ENCODE measurements around the gene ZNF184.

The ZNF184 gene

GRCh38 chr6:27415898-27416297, 57.0 kb downstream of the ZNF184 start:
- no peak for DNase-seq

GRCh38 chr6:27414996-27415395, 57.9 kb downstream of the ZNF184 start:
- no peak for DNase-seq

DNA sequence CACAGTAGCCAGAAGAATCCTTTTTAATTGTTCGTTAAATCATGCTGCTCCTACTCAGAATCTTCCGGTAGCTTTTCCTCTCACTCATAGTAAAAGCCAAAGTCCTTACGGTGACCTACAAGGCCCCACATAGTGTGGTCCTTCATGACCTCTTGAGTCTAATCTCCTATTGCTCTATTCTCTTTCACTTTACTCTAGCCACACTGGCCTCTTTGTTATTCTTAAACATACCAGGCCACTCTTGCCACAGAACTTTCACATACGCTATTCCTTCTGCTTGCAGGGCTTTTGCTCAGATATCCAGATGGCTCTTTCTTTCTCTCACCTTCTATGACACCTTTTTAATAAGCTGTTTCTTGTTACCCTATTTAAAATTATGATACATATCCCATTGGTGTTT, 58.6 kb downstream of the ZNF184 start:
- DNase-seq: no peak

DNA sequence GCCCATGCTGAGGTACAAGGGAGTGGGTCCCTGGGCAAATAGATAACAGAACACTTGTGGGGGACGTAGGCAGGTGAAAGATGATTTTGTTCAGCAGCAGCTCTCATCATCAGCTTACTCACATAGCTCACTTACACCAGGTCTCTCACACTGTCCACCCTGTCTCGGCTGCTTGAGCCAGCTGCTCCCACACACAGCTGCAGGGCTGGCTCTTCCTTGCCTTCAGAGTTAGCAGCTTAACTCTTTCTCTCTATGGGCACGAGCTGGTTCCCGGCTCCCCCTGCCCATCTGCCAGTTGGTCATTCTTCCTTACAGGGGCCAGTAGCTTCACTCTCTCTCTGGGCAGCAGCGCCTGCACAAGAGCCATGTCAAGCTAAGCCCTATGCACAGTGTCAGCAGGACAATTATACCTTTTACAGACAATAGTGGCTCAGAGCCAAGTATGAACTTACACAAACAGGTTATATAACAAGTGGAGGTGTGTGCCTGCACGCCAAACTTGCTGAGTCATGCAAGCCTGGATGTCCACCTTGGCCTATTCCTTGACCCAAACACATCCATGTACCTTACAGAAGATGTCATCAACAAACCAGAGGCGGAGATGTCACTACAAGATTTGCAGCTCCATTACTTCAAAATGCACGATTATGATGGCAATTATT, 65.6 kb downstream of the ZNF184 start:
- DNase-seq: no peak

DNA sequence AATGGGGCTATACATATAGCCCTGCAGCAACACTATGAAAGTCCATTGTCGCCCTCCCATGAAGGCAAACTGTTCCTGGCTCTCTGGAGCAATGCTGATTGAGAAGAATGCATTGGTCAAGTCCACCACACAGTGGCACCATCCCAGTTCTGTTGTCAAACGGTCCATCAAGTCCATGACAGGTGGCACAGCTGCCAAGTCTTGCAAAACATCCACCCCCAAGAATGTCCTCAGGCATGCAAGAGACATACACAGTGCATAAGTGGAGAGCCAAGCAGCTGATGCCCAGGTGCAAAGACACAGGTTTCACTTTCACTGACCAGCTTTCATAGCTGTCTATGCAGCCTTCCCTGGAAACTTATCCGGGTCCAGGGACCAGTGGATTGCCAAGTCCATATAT, 66.8 kb downstream of the ZNF184 start:
- DNase-seq: no peak

- DNase-seq: no peak
These were observed 71.8 kb downstream of the ZNF184 start for GRCh38 chr6:27400877-27401642.

Data from fibroblast of skin of right quadriceps (primary cell).